Stimulated activated naive CD8-positive, alpha-beta T cell treated with anti-CD3 and anti-CD28 coated beads, Interleukin-15, Interleukin-2, amounts not matched to agents 100 ng/mL and 50 ng/mL, for 24 hours (primary cell): ENCODE measurements around the gene MED12.
A peak's percentile ranks its signal among the peaks of the same experiment; 100 is the strongest.

Source experiments
- H3K27ac Mint-ChIP-seq: one replicate; pipeline ENCODE4 v1.8.0; 2021; ENCODE audit warnings: mild to moderate bottlenecking, mixed read lengths
- H3K27me3 Mint-ChIP-seq: one replicate; pipeline ENCODE4 v1.8.0; 2021; ENCODE audit warnings: mixed read lengths
- H3K36me3 Mint-ChIP-seq: one replicate; pipeline ENCODE4 v1.8.0; 2021; ENCODE audit warnings: low read depth, mixed read lengths
- H3K4me1 Mint-ChIP-seq: one replicate; pipeline ENCODE4 v1.8.0; 2021; ENCODE audit warnings: low read depth, mixed read lengths
- H3K4me3 Mint-ChIP-seq: one replicate; pipeline ENCODE4 v1.8.0; 2021; ENCODE audit warnings: mild to moderate bottlenecking, mixed read lengths
- H3K9me3 Mint-ChIP-seq: one replicate; pipeline ENCODE4 v1.8.0; 2021; ENCODE audit warnings: mixed read lengths

Gene MED12

GRCh38 chrX:71182871-71183270, 64.5 kb downstream of the MED12 start:
- peak overlapping the region; percentile 98 for H3K27ac Mint-ChIP-seq
- H3K4me1 Mint-ChIP-seq, result peaks cover 15% of the 10 kb centered on the region
- H3K27me3 Mint-ChIP-seq, result no peaks in the 10 kb centered on the region
- no peaks in the 10 kb centered on the region for H3K9me3 Mint-ChIP-seq
- peaks cover 3% of the 10 kb centered on the region for H3K36me3 Mint-ChIP-seq
- H3K4me3 Mint-ChIP-seq, result peak overlapping the region; percentile 91

- no peak overlapping the region for H3K4me3 Mint-ChIP-seq
- H3K9me3 Mint-ChIP-seq, result no peaks in the 10 kb centered on the region
- no peaks in the 10 kb centered on the region for H3K36me3 Mint-ChIP-seq
- no peaks in the 10 kb centered on the region for H3K27me3 Mint-ChIP-seq
- H3K27ac Mint-ChIP-seq, result no peak overlapping the region
- H3K4me1 Mint-ChIP-seq, result peaks cover 15% of the 10 kb centered on the region
Observed at GRCh38 chrX:71183341-71183740, 64.9 kb downstream of the MED12 start.

- Mint-ChIP-seq H3K27me3 (no peaks in the 10 kb centered on the region), H3K4me1 (peaks cover 15% of the 10 kb centered on the region), H3K4me3 (no peak overlapping the region), H3K27ac (no peak overlapping the region), H3K9me3 (no peaks in the 10 kb centered on the region), H3K36me3 (no peaks in the 10 kb centered on the region)
Observed at GRCh38 chrX:71184092-71184491, 65.7 kb downstream of the MED12 start.

DNA sequence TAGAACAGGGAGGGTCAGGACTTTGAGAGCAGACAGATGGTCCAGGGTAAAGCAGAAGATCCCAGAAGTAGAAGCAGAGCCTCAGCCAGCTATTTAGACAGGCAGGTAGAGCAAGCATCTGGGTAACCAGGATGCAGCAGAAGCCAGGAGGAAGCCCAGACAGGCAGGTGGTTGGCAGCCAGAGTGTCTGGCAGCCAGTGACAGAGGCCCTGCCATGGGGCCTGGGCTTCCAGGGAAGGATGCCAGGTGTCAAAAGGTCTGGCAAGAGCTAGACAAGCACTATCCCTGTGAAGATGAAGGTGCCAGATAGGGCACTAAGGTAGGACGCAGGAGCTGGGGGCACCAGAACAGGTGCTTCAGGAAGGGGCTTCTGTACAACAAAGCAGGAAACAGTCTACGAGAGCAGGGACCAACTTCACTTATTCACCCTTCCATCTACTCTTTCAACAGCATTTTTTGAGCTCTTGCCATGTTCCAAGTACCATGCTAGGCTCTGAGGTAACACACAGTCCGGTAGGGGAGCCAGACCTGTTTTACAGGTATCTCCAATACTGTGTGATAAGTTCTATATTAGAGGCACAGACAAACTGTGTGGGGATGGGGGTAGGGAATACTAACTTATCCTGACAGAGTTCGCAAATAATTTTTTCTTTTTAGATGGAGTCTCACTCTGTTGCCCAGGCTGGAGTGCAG, 66.6 kb downstream of the MED12 start:
- no peaks in the 10 kb centered on the region for H3K36me3 Mint-ChIP-seq
- H3K4me3 Mint-ChIP-seq, result no peak overlapping the region
- no peak overlapping the region for H3K27ac Mint-ChIP-seq
- H3K9me3 Mint-ChIP-seq, result no peaks in the 10 kb centered on the region
- H3K27me3 Mint-ChIP-seq, result no peaks in the 10 kb centered on the region
- H3K4me1 Mint-ChIP-seq, result peaks cover 15% of the 10 kb centered on the region

DNA sequence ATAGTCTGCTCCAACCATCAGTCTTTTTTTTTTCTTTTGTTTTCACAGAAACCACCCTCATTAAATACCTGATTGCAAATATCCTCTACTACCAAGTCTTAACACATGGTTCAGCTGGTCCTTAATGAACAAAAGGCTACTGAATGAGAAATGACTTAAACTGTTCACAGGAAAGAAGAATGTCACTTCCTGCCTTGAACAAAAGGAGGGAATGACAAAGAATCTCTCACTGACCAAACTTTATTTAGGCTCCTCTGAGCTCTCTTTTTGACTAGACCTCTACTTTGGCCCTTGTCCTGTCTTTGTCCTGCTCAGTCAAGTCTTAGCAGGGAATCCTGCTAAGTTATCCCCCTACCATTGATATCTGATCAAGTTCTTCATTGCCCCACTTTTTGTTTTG, 72.9 kb downstream of the MED12 start:
- Mint-ChIP-seq H3K36me3 (peaks cover 14% of the 10 kb centered on the region), H3K4me3 (no peak overlapping the region), H3K27me3 (no peaks in the 10 kb centered on the region), H3K9me3 (no peaks in the 10 kb centered on the region), H3K27ac (peak overlapping the region; percentile 72), H3K4me1 (peaks cover 31% of the 10 kb centered on the region)
